GM04503 (cell line): ENCODE data around the gene CCDC187.

ENCODE experiments used
- DNase-seq: peaks from one replicate; pipeline ENCODE4 v3.0.0-alpha.2; 2012; ENCODE audit warnings: low read depth

The CCDC187 gene

GRCh38 chr9:136311051-136312008 lies 7.4 kb upstream of the CCDC187 start:
- no peak for DNase-seq

- no peak for DNase-seq
Measured at GRCh38 chr9:136310273-136311030, 6.6 kb upstream of the CCDC187 start.

GRCh38 chr9:136309806-136310220 lies 5.9 kb upstream of the CCDC187 start:
- no peak for DNase-seq

GRCh38 chr9:136309101-136309801 lies 5.4 kb upstream of the CCDC187 start:
- DNase-seq, result no peak

- no peak for DNase-seq
Measured at GRCh38 chr9:136308702-136309053, 4.8 kb upstream of the CCDC187 start.

GRCh38 chr9:136308006-136308701 lies 4.3 kb upstream of the CCDC187 start:
- DNase-seq, result no peak

GRCh38 chr9:136307215-136307750 lies 3.4 kb upstream of the CCDC187 start:
- no peak for DNase-seq

- no peak for DNase-seq
Measured at GRCh38 chr9:136306211-136307208, 2.6 kb upstream of the CCDC187 start.

GRCh38 chr9:136305804-136306203 lies 1.9 kb upstream of the CCDC187 start:
- DNase-seq, result no peak

GRCh38 chr9:136304981-136305380 lies 1.1 kb upstream of the CCDC187 start:
- DNase-seq, result no peak

GRCh38 chr9:136304456-136304855 lies 562 bp upstream of the CCDC187 start:
- DNase-seq, result no peak

GRCh38 chr9:136303066-136303824 lies 649 bp downstream of the CCDC187 start:
- no peak for DNase-seq

- no peak for DNase-seq
Measured at GRCh38 chr9:136302527-136302926, 1.4 kb downstream of the CCDC187 start.

GRCh38 chr9:136300866-136301265 lies 3.0 kb downstream of the CCDC187 start:
- no peak for DNase-seq

GRCh38 chr9:136300016-136300545 lies 3.8 kb downstream of the CCDC187 start:
- DNase-seq, result no peak

- no peak for DNase-seq
Measured at GRCh38 chr9:136299541-136299940, 4.4 kb downstream of the CCDC187 start.

GRCh38 chr9:136299116-136299515 lies 4.8 kb downstream of the CCDC187 start:
- no peak for DNase-seq

GRCh38 chr9:136297766-136298735 lies 5.8 kb downstream of the CCDC187 start:
- DNase-seq, result no peak
